Uterus (tissue), 2 donors: Measurements from ENCODE around the gene TMC3.

ENCODE experiments used
- CTCF ChIP-seq, 4 experiments: fragments of 200-600 bp in 2 of 4; fragments of 450-650 bp in 2 of 4; sonication (generic) in 2 of 4; IDR thresholded peaks; one replicate each; pipeline ENCODE4 v1.5.1; 2016 to 2019; ENCODE audit warnings: antibody characterized with exemption in 4 of 4, mild to moderate bottlenecking in 2 of 4, moderate library complexity in 1 of 4
- POLR2A ChIP-seq, 2 donors: fragments of 450-650 bp; IDR thresholded peaks; one replicate each; pipeline ENCODE4 v1.6.1; 2016; ENCODE audit warnings: antibody characterized with exemption in 2 of 2, mild to moderate bottlenecking in 1 of 2, moderate library complexity in 1 of 2

- TF ChIP-seq CTCF (IDR thresholded peaks at IDR 0.05) (no peak), POLR2A (IDR thresholded peaks at IDR 0.05) (no peak)
Observed at GRCh38 chr15:81302701-81303109, 71.3 kb downstream of the TMC3 start.
